Measurements from ENCODE around the gene ACTL6A.

DNA sequence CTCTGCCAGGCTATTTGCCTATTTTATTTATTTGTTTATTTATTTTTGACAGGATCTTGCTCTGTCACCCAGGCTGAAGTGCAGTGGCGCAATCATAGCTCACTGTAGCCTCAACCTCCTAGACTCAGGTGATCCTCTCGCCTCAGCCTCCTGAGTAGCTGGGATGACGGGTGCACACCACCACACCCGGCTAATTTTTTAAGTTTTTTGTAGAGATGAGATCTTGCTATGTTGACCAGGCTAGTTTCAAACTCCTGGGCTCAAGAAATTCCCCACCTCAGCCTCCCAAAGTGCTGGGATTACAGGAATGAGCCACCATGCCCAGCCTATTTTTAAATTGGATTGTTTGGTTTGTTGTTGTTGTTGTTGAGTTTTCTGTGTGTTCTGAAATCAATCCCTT, 47.3 kb downstream of the ACTL6A start:
- TF ChIP-seq, protein P1, sequence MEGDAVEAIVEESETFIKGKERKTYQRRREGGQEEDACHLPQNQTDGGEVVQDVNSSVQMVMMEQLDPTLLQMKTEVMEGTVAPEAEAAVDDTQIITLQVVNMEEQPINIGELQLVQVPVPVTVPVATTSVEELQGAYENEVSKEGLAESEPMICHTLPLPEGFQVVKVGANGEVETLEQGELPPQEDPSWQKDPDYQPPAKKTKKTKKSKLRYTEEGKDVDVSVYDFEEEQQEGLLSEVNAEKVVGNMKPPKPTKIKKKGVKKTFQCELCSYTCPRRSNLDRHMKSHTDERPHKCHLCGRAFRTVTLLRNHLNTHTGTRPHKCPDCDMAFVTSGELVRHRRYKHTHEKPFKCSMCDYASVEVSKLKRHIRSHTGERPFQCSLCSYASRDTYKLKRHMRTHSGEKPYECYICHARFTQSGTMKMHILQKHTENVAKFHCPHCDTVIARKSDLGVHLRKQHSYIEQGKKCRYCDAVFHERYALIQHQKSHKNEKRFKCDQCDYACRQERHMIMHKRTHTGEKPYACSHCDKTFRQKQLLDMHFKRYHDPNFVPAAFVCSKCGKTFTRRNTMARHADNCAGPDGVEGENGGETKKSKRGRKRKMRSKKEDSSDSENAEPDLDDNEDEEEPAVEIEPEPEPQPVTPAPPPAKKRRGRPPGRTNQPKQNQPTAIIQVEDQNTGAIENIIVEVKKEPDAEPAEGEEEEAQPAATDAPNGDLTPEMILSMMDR (IDR thresholded peaks at IDR 0.05; ENCODE audit: borderline replicate concordance, extremely low read depth, low read length, poor library complexity, severe bottlenecking), result no peak
- no peak for TF ChIP-seq EZH2 (IDR thresholded peaks at IDR 0.05; ENCODE audit: borderline replicate concordance, low read depth, low read length, severe bottlenecking)

Data from DND-41 (cell line).